Keratinocyte (primary cell): ENCODE results near the gene LAMB4. TPM values are rescaled to one million over a fixed set of nuclear protein-coding genes. Genes with fewer than 3 reads are reported as not detected.

ENCODE experiments used
- DNase-seq: peaks from one replicate; pipeline ENCODE4 v3.0.0-alpha.2; 2011; ENCODE audit warnings: low read depth, missing footprints, low spot score
- FAIRE-seq: peaks from 2 replicates; lab custom pipeline; 2011; peaks lifted over from hg19 to GRCh38; lab: Jason Lieb, UNC
- H2AFZ ChIP-seq: 2 replicates; pipeline ENCODE4 v1.6.0; 2012; ENCODE audit warnings: low read length, control low read depth, inconsistent platforms; ENCODE audit not compliant: control insufficient read depth
- H3K27ac ChIP-seq: 2 replicates; pipeline ENCODE4 v1.5.1; 2011; ENCODE audit warnings: low read length; ENCODE audit not compliant: control insufficient read depth, insufficient read depth
- H3K27me3 ChIP-seq: 3 replicates; pipeline ENCODE4 v1.6.0; 2011; ENCODE audit warnings: low read length; ENCODE audit not compliant: control insufficient read depth, insufficient read depth; ENCODE audit errors: extremely low read depth
- H3K36me3 ChIP-seq, 2 experiments: 2 replicates in 1 of 2; 3 replicates in 1 of 2; pipeline ENCODE4 v1.5.1; 2011; ENCODE audit warnings: low read length in 2 of 2, mild to moderate bottlenecking in 1 of 2; ENCODE audit not compliant: control insufficient read depth in 2 of 2, insufficient read depth in 2 of 2; ENCODE audit errors: extremely low read depth in 1 of 2
- H3K4me1 ChIP-seq: 3 replicates; pipeline ENCODE4 v1.5.1; 2011; ENCODE audit warnings: low read length; ENCODE audit not compliant: control insufficient read depth, insufficient read depth; ENCODE audit errors: extremely low read depth
- H3K4me2 ChIP-seq: 3 replicates; pipeline ENCODE4 v1.6.0; 2011; ENCODE audit warnings: low read depth, low read length; ENCODE audit not compliant: control insufficient read depth, insufficient read depth; ENCODE audit errors: extremely low read depth
- H3K4me3 ChIP-seq, 3 experiments: fragments of 200-600 bp in 1 of 3; sonication (generic) in 1 of 3; 2 replicates in 2 of 3; 3 replicates in 1 of 3; pipeline ENCODE4 v1.5.1; 2011 to 2016; ENCODE audit warnings: low read length in 3 of 3, mild to moderate bottlenecking in 3 of 3, control low read depth in 2 of 3, inconsistent platforms in 1 of 3, low read depth in 1 of 3, mixed read lengths in 1 of 3, mixed run types in 1 of 3, moderate library complexity in 1 of 3; ENCODE audit not compliant: control insufficient read depth in 2 of 3, insufficient read depth in 2 of 3; ENCODE audit errors: extremely low read depth in 1 of 3
- H3K79me2 ChIP-seq: 2 replicates; pipeline ENCODE4 v1.6.0; 2012; ENCODE audit warnings: low read length; ENCODE audit not compliant: control insufficient read depth, insufficient read depth
- H3K9ac ChIP-seq: 3 replicates; pipeline ENCODE4 v1.6.0; 2011; ENCODE audit warnings: low read length; ENCODE audit not compliant: control insufficient read depth, insufficient read depth; ENCODE audit errors: extremely low read depth
- H3K9me1 ChIP-seq: 3 replicates; pipeline ENCODE4 v1.6.0; 2011; ENCODE audit warnings: low read length; ENCODE audit not compliant: control insufficient read depth, insufficient read depth; ENCODE audit errors: extremely low read depth
- H3K9me3 ChIP-seq: 2 replicates; pipeline ENCODE4 v1.5.1; 2012; ENCODE audit warnings: low read depth, low read length; ENCODE audit not compliant: control insufficient read depth
- H4K20me1 ChIP-seq: 3 replicates; pipeline ENCODE4 v1.6.0; 2011; ENCODE audit warnings: low read length; ENCODE audit not compliant: control insufficient read depth, insufficient read depth; ENCODE audit errors: extremely low read depth
- EZH2 ChIP-seq: IDR thresholded peaks from one replicate; pipeline ENCODE4 v1.6.1; 2012; ENCODE audit warnings: inconsistent platforms, mild to moderate bottlenecking, low read length, moderate library complexity
- dilution Hi-C: fragments of 300-500 bp; cut with MboI; formaldehyde crosslinking; loops from one replicate; pipeline ENCODE4 v1.7.0; 2020; ENCODE audit warnings: low sequenced_read_pairs; ENCODE audit not compliant: extremely low pct_ligation_motif_present
- polyA plus RNA-seq, 5 experiments: library from polyadenylated mRNA; depleted of rRNA in 3 of 5; stranded (reverse) in 3 of 5; stranded (forward) in 1 of 5; unstranded in 1 of 5; fragments of >200 nt; gene quantifications; 1 replicate in 1 of 5; 2 replicates in 3 of 5; 3 replicates in 1 of 5; pipeline versions ENCODE4 v1.2.1 to v1.2.3, GENCODE V29; 2011 to 2012; ENCODE audit warnings: missing spikeins in 2 of 5, low read depth in 1 of 5, low replicate concordance in 1 of 5
- TF ChIP-seq, protein P1 (sequence below), 3 experiments: IDR thresholded peaks in 1 of 3; conservative IDR thresholded peaks in 1 of 3; optimal IDR thresholded peaks in 1 of 3; 2 replicates in 2 of 3; 3 replicates in 1 of 3; pipeline versions ENCODE3 to v1.5.1; 2011; ENCODE audit warnings: low read length in 3 of 3, mild to moderate bottlenecking in 3 of 3, moderate library complexity in 2 of 3, control low read depth in 1 of 3, inconsistent platforms in 1 of 3; ENCODE audit not compliant: insufficient read depth in 2 of 3; ENCODE audit errors: extremely low read depth in 1 of 3

LAMB4 gene
- polyA plus RNA-seq, 1 donor (not counting 4 experiments of a cell fraction or from before 2014, with no cell fraction given) = 3.7 TPM

GRCh38 chr7:108007762-108008161 is 122.4 kb downstream of the LAMB4 start:
- dilution Hi-C loops = no loop called here
- H3K9me3 ChIP-seq = no peaks in the 10 kb centered on the region
- H3K4me3 ChIP-seq = no peak overlapping the region
- H3K27me3 ChIP-seq = no peaks in the 10 kb centered on the region
- H4K20me1 ChIP-seq = no peaks in the 10 kb centered on the region
- no peak for FAIRE-seq
- H3K79me2 ChIP-seq = no peaks in the 10 kb centered on the region
- no peaks in the 10 kb centered on the region for H3K36me3 ChIP-seq
- no peak overlapping the region for H2AFZ ChIP-seq
- H3K9ac ChIP-seq = no peak overlapping the region
- DNase-seq = no peak
- H3K9me1 ChIP-seq = no peaks in the 10 kb centered on the region
- no peak overlapping the region for H3K4me2 ChIP-seq
- no peak overlapping the region for H3K27ac ChIP-seq
- peaks cover 3% of the 10 kb centered on the region for H3K4me1 ChIP-seq
- TF ChIP-seq, protein P1, sequence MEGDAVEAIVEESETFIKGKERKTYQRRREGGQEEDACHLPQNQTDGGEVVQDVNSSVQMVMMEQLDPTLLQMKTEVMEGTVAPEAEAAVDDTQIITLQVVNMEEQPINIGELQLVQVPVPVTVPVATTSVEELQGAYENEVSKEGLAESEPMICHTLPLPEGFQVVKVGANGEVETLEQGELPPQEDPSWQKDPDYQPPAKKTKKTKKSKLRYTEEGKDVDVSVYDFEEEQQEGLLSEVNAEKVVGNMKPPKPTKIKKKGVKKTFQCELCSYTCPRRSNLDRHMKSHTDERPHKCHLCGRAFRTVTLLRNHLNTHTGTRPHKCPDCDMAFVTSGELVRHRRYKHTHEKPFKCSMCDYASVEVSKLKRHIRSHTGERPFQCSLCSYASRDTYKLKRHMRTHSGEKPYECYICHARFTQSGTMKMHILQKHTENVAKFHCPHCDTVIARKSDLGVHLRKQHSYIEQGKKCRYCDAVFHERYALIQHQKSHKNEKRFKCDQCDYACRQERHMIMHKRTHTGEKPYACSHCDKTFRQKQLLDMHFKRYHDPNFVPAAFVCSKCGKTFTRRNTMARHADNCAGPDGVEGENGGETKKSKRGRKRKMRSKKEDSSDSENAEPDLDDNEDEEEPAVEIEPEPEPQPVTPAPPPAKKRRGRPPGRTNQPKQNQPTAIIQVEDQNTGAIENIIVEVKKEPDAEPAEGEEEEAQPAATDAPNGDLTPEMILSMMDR (optimal IDR thresholded peaks at IDR 0.05 in 1 of 3, IDR thresholded peaks at IDR 0.05 in 1 of 3, conservative IDR thresholded peaks at IDR 0.05 in 1 of 3; ENCODE audit: extremely low read depth in 1 of 3, insufficient read depth in 2 of 3, low read length in 3 of 3) = no peak
- no peak for TF ChIP-seq EZH2

GRCh38 chr7:108007261-108007660 is 122.9 kb downstream of the LAMB4 start:
- Histone ChIP-seq H3K4me2 (no peak overlapping the region), H3K27me3 (no peaks in the 10 kb centered on the region), H3K9me3 (no peaks in the 10 kb centered on the region), H3K79me2 (peaks cover 2% of the 10 kb centered on the region), H2AFZ (no peak overlapping the region), H3K4me1 (no peaks in the 10 kb centered on the region), H4K20me1 (no peaks in the 10 kb centered on the region), H3K9ac (no peak overlapping the region), H3K36me3 (no peaks in the 10 kb centered on the region), H3K27ac (no peak overlapping the region), H3K4me3 (no peak overlapping the region), H3K9me1 (no peaks in the 10 kb centered on the region)
- FAIRE-seq = no peak
- dilution Hi-C loops = no loop called here
- TF ChIP-seq, protein P1 (optimal IDR thresholded peaks at IDR 0.05 in 1 of 3, IDR thresholded peaks at IDR 0.05 in 1 of 3, conservative IDR thresholded peaks at IDR 0.05 in 1 of 3; ENCODE audit: extremely low read depth in 1 of 3, insufficient read depth in 2 of 3, low read length in 3 of 3) = no peak
- TF ChIP-seq EZH2 = no peak
- no peak for DNase-seq
